HG02588 (cell line): ENCODE measurements around the gene ZDHHC12.

ENCODE experiments used
- ATAC-seq: cut with Tn5 transposase; IDR thresholded peaks from one replicate; pipeline ENCODE4 v1.9.1; 2021; ENCODE audit warnings: mild to moderate bottlenecking, moderate library complexity; ENCODE audit not compliant: unreplicated experiment

The ZDHHC12 gene

GRCh38 chr9:128731093-128731492 is 7.2 kb upstream of the ZDHHC12 start:
- ATAC-seq: no peak

- ATAC-seq: no peak
Observed at GRCh38 chr9:128729766-128730517, 6.0 kb upstream of the ZDHHC12 start.

- no peak for ATAC-seq
Observed at GRCh38 chr9:128729302-128729701, 5.4 kb upstream of the ZDHHC12 start.

GRCh38 chr9:128728298-128728697 is 4.4 kb upstream of the ZDHHC12 start:
- ATAC-seq: no peak

- ATAC-seq: no peak
Observed at GRCh38 chr9:128727640-128728248, 3.8 kb upstream of the ZDHHC12 start.

- no peak for ATAC-seq
Observed at GRCh38 chr9:128724744-128725211, 851 bp upstream of the ZDHHC12 start.

GRCh38 chr9:128723352-128723865 is 518 bp downstream of the ZDHHC12 start:
- no peak for ATAC-seq

- no peak for ATAC-seq
Observed at GRCh38 chr9:128722380-128723351, 1.3 kb downstream of the ZDHHC12 start.

GRCh38 chr9:128721487-128722010 is 2.4 kb downstream of the ZDHHC12 start:
- no peak for ATAC-seq

GRCh38 chr9:128720841-128721486 is 3.0 kb downstream of the ZDHHC12 start:
- no peak for ATAC-seq

GRCh38 chr9:128719919-128720605 is 3.9 kb downstream of the ZDHHC12 start:
- ATAC-seq: no peak

- no peak for ATAC-seq
Observed at GRCh38 chr9:128718475-128718874, 5.5 kb downstream of the ZDHHC12 start.

- no peak for ATAC-seq
Observed at GRCh38 chr9:128718047-128718446, 5.9 kb downstream of the ZDHHC12 start.

GRCh38 chr9:128716581-128717254 is 7.2 kb downstream of the ZDHHC12 start:
- ATAC-seq: no peak

- ATAC-seq: no peak
Observed at GRCh38 chr9:128715436-128715750, 8.5 kb downstream of the ZDHHC12 start.

- ATAC-seq: no peak
Observed at GRCh38 chr9:128714586-128715435, 9.1 kb downstream of the ZDHHC12 start.

- ATAC-seq: no peak
Observed at GRCh38 chr9:128713941-128714573, 9.9 kb downstream of the ZDHHC12 start.

- no peak for ATAC-seq
Observed at GRCh38 chr9:128713411-128713780, 10.5 kb downstream of the ZDHHC12 start.
